Right atrium auricular region (tissue), 2 donors: ENCODE measurements around the gene MRPS12. TPM values are rescaled to one million over a fixed set of nuclear protein-coding genes. Genes with fewer than 3 reads are reported as not detected.
"Not testable (repeated sequence)": the region's sequence is repeated elsewhere in the genome, so short reads cannot be mapped to it uniquely, and the experiment has no call there.

Source experiments
- DNase-seq: peaks from one replicate; pipeline ENCODE4 v3.0.0-alpha.2; 2019; ENCODE audit warnings: low spot score
- H3K27ac ChIP-seq, 2 donors: fragments of 200-600 bp; sonication (generic); 1 replicate in 1 of 2; 2 replicates in 1 of 2; pipeline ENCODE4 v1.5.1; 2016 to 2019
- H3K27me3 ChIP-seq, 2 donors: fragments of 200-600 bp; sonication (generic); one replicate each; pipeline versions ENCODE4 v1.5.1 to v1.6.0; 2017 to 2019
- H3K36me3 ChIP-seq: fragments of 200-600 bp; sonication (generic); one replicate; pipeline ENCODE4 v1.5.1; 2016
- H3K4me1 ChIP-seq, 2 donors: fragments of 200-600 bp; sonication (generic); one replicate each; pipeline versions ENCODE4 v1.5.1 to v1.6.0; 2017 to 2019
- H3K4me3 ChIP-seq, 2 donors: fragments of 200-600 bp; sonication (generic); 1 replicate in 1 of 2; 2 replicates in 1 of 2; pipeline ENCODE4 v1.5.1; 2017 to 2019; ENCODE audit warnings: mild to moderate bottlenecking in 1 of 2, moderate library complexity in 1 of 2
- H3K9me3 ChIP-seq, 2 donors: fragments of 200-600 bp; sonication (generic); one replicate each; pipeline ENCODE4 v1.5.1; 2019
- CTCF ChIP-seq, 2 donors: fragments of 200-600 bp; sonication (generic); IDR thresholded peaks; one replicate each; pipeline ENCODE4 v1.5.1; 2019; ENCODE audit warnings: antibody characterized with exemption in 2 of 2
- total RNA-seq, 2 donors: library from RNA; depleted of rRNA; stranded (reverse); fragments of >200 nt; gene quantifications; one replicate each; pipeline ENCODE4 v1.1.0, GENCODE V29; 2016

MRPS12 gene
- total RNA-seq, 2 donors from 2014 or later = 39.5 to 58.7 TPM

- DNase-seq = no peak
- Histone ChIP-seq H3K4me3 (no peak overlapping the region), H3K36me3 (no peaks in the 10 kb centered on the region), H3K9me3 (no peaks in the 10 kb centered on the region), H3K4me1 (peaks cover 0 to 9% of the 10 kb centered on the region in 2 donors), H3K27me3 (no peaks in the 10 kb centered on the region), H3K27ac (no peak overlapping the region)
- no peak for TF ChIP-seq CTCF (IDR thresholded peaks at IDR 0.05)
Measured at GRCh38 chr19:38953677-38954076, 22.9 kb downstream of the MRPS12 start.

DNA sequence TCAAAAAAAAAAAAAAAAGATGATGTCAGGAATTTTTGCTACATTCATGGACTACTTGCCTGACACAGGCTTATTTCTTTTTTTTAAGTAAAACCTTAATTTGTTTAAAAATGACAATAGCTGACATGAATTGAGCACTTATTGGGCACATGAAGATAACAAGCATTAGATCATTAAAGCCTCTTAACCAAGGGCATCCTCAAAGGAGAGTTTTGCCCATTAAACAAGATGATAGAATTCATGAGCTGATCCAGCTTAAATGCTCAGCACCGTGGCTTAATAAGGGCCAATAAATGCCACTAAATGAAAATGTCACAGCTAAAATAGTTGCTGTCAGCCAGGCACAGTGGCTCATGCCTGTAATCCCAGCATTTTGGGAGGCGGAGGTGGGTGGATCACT lies 25.5 kb downstream of the MRPS12 start:
- Histone ChIP-seq H3K36me3 (no peaks in the 10 kb centered on the region), H3K27ac (no peak overlapping the region), H3K4me1 (no peaks in the 10 kb centered on the region), H3K9me3 (no peaks in the 10 kb centered on the region), H3K27me3 (no peaks in the 10 kb centered on the region), H3K4me3 (no peak overlapping the region)
- TF ChIP-seq CTCF (IDR thresholded peaks at IDR 0.05) = no peak
- no peak for DNase-seq

DNA sequence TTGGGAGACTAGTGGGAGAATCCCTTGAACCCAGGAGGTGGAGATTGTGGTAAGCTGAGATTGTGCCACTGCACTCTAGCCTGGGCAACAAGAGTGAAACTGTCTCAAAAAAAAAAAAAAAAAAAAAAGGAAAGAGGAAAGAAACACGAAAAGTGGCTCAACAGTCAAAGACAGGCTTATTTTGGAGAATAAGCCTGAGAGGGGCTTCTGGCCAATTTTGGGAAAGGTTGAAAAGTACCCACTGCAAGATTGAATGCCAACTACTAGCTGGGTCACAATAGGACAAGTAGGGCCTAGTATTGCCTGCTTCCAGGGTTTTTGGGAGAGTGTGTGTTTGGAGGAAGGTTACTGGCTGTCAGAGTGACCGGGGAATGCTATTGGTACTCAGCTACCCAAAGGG lies 27.6 kb downstream of the MRPS12 start:
- no peak for DNase-seq
- Histone ChIP-seq H3K36me3 (no peaks in the 10 kb centered on the region), H3K4me1 (peaks cover 0 to 9% of the 10 kb centered on the region in 2 donors), H3K27me3 (no peaks in the 10 kb centered on the region), H3K27ac (no peak overlapping the region), H3K4me3 (no peak overlapping the region), H3K9me3 (no peaks in the 10 kb centered on the region)
- TF ChIP-seq CTCF (IDR thresholded peaks at IDR 0.05) = no peak

DNA sequence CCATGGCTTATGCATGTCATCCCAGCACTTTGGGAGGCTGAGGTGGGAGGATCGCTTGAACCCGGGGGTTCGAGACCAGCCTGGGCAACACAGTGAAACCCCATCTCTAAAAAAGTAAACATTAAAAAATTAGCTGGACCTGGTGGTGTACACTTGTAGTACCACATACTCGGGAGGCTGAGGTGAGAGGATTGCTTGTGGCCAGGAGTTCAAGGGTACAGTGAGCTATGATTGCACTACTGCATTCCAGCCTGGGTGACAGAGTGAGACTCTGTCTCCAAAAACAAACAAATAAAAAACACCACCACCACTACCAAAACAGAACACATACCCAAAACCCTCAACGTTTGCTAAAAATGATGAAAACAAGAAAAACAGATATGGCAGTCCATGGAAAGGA lies 28.9 kb downstream of the MRPS12 start:
- TF ChIP-seq CTCF (IDR thresholded peaks at IDR 0.05) = no peak
- no peak for DNase-seq
- H3K9me3 ChIP-seq = no peaks in the 10 kb centered on the region
- H3K36me3 ChIP-seq = no peaks in the 10 kb centered on the region
- no peaks in the 10 kb centered on the region for H3K27me3 ChIP-seq
- no peak overlapping the region for H3K27ac ChIP-seq
- H3K4me3 ChIP-seq = no peak overlapping the region
- peaks cover 0 to 9% of the 10 kb centered on the region in 2 donors for H3K4me1 ChIP-seq

DNA sequence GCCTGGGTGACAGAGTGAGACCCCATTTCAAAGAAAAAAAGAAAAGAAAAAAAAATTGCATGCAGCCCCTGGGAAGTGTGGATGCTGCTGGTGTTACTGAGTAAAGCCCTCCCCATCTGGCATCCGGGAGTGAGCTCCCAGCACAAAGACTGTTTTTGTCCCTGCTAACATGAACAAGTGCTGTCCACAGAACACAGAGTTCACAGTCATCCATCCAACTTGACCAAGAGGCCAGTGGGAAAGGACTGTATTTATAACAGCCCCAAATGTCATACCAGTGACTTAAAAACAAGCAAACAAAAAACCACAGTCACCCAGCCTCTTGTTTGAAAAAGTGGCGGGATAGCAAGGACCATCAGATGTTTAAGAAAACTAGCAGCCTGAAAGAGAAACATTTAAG lies 34.0 kb downstream of the MRPS12 start:
- no peak for DNase-seq
- Histone ChIP-seq H3K27ac (no peak overlapping the region), H3K4me1 (peaks cover 0 to 9% of the 10 kb centered on the region in 2 donors), H3K36me3 (no peaks in the 10 kb centered on the region), H3K4me3 (no peak overlapping the region), H3K27me3 (no peaks in the 10 kb centered on the region), H3K9me3 (no peaks in the 10 kb centered on the region)
- no peak for TF ChIP-seq CTCF (IDR thresholded peaks at IDR 0.05)

DNA sequence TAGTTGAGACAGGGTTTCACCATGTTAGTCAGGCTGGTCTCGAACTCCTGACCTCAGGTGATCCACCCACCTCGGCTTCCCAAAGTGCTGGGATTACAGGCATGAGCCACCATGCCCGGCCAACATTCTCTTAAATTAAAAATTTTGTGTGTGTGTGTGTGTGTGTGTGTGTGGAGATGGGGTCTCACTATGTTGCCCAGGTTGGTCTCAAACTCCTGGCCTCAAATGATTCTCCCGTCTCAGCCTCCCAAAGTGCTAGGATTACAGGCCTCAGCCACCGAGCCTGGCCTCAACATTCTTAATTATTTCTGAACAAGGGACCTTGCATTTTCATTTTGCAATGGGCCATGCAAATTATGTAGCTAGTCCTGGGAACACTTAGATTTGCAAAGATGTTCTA lies 35.4 kb downstream of the MRPS12 start:
- H3K4me3 ChIP-seq, H3K9me3 ChIP-seq, H3K36me3 ChIP-seq, H3K27me3 ChIP-seq, DNase-seq, H3K27ac ChIP-seq, H3K4me1 ChIP-seq: not testable (repeated sequence)
